GM12873 (cell line): ENCODE results near the gene WNT7B.
A peak's percentile ranks its signal among the peaks of the same experiment; 100 is the strongest.

ENCODE experiments used
- TF ChIP-seq, protein P1 (sequence below): IDR thresholded peaks from 2 replicates; pipeline ENCODE4 v1.5.1; 2012; ENCODE audit warnings: low read depth, mild to moderate bottlenecking, moderate library complexity, low read length, control low read depth; ENCODE audit not compliant: insufficient read depth; ENCODE audit errors: missing control alignments

WNT7B gene

DNA sequence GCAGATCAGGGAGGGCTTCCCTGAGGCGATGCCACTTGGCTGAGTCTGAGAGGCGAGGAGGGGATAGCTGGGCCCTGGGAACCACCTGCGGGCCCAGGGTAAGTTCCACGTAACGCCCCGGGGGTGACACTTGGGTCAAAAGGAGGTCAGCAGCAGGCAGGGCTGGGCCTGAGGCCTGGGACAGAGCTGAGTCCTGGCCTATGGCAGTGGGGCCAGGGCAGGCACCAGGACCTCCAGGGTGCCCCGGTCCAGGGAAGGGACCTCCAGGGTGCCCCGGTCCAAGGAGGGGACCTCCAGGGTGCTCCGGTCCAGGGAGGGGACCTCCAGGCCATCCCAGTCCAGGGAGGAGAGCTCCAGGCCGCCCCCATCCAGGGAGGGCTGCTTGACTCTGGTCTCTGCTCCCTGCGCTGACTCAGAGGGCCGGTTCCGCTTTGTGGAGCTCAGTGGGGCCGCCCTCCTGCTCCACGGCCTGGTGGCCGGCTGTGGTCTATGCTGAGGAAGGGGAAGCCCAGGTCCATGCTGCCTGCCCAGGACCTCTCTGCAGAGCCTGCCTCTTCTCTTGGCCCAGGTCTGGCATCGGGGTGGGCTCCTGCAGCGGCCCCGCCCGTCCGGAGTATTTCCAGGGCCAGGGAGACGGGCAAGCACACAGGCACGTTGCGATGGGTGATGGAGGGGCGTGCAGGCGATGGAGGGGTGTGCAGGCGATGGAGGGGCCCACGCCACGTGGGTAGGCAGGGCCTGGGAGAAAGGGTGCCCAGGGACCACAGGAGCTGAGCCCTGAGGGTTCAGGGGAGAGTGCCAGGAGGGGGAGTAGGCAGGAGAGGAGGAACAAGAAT is 19.5 kb upstream of the WNT7B start:
- TF ChIP-seq, protein P1, sequence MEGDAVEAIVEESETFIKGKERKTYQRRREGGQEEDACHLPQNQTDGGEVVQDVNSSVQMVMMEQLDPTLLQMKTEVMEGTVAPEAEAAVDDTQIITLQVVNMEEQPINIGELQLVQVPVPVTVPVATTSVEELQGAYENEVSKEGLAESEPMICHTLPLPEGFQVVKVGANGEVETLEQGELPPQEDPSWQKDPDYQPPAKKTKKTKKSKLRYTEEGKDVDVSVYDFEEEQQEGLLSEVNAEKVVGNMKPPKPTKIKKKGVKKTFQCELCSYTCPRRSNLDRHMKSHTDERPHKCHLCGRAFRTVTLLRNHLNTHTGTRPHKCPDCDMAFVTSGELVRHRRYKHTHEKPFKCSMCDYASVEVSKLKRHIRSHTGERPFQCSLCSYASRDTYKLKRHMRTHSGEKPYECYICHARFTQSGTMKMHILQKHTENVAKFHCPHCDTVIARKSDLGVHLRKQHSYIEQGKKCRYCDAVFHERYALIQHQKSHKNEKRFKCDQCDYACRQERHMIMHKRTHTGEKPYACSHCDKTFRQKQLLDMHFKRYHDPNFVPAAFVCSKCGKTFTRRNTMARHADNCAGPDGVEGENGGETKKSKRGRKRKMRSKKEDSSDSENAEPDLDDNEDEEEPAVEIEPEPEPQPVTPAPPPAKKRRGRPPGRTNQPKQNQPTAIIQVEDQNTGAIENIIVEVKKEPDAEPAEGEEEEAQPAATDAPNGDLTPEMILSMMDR: no peak

DNA sequence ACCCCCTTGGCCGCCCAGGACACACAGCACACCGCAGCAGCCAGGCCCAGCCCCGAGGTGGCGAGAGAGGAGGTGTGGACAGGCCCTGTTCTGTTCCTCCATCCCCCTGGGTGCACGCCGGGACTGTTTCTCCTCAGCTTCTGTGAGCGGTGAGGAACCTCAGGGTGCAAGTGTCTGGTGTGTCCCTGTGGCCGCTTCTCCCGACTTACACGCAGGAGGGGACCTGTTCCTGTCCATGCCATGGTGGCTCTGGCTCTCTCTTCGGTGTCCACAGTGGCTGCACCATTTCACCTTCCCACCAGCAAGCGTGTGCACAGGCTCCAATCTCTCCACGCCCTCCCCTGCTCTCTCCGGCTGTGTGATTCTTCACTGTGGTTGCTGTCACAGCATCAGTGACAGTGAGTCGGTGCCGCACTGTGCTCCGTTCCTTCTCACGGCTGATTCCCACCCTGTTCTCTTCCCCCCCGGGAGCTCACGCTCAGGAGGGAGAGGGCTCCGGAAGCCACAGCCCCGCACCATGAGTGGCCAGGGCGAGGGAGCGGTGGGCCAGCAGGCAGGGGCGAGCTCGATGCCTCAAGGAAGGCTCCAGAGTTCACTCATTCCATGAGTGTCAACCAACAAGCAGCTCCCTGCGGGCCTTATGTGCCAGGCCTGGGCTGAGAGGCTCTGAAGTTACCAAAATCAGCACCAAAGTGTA is 18.6 kb upstream of the WNT7B start:
- TF ChIP-seq, protein P1: no peak

DNA sequence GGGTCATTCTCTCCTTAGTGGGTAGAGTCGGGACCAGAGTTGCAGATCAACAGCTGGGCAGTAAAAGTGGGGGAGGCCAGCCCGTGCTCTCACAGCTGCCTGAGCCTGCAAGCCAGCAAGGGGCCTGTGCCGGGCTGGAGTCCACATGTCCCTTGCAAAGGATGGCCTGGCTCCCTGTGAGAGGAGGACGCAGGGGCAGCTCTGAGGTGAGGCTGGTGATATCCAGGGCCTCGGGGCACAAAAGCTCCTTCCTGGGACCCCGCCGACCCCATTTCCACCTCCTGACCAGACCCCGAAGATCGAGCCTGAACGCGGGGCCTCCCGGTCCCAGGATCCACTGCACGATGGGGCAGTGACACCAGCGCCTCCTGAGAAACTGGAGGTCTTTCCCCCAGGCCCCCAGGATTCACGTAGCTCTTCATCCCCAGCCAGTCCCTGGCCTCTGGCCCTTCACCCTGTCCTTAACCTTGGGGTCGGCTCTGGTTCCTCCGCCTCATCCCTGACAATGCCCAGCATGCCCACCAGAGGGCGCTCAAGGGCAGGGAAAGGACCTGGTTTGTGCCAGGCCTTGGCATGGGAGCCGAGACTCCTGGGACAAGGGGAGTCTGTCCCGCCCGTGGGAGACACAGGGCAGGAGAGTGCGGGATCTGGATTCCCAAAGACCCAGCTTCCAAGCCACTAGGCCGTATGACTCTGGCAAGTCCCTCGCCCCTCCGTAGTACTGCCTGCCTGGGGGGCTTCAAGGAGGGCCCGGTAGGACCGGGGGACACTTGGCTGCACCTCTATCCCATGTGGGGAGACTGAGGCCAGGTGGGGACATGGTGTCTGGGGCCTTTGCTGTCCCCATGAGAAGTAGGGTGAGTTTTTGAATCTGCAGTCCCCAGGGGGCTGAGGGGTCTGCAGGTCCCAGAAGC is 17.8 kb upstream of the WNT7B start:
- TF ChIP-seq, protein P1: peak; percentile 97

DNA sequence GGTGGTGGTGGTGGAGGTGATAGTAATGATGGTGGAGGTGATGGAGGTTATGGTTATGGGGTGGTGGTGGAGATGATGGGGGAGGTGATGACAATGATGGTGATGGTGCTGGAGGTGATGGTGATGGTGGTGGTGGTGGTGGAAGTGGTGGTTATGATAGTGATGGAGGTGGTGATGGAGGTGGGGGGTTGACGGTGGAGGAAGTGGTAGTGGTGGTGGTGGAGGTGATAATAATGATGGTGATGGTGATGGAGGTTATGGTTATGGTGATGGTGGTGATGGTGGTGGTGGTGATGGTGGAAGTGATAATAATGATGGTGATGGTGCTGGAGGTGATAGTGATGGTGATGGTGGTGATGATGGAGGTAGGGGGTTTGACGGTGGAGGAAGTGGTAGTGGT is 16.9 kb upstream of the WNT7B start:
- TF ChIP-seq, protein P1: no peak

DNA sequence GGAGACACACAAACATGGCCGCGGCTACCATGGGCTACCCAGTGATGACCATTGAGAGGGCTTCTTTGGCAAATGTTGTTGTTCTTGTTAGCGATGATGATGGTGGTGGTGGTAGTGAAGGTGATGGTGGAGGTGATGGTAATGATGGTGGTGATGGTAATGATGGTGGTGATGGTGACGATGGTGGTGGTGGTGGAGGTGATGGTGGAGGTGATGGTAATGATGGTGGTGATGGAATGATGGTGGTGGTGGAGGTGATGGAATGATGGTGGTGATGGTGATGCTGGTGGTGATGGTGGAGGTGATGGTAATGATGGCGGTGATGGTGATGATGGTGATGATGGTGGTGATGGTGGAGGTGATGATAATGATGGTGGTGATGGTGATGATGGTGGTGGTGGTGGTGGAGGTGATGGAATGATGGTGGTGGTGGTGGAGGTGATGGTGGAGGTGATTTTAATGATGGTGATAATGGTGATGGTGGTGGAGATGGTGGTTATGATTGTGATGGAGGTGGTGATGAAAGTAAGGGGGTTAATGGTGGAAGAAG is 16.3 kb upstream of the WNT7B start:
- TF ChIP-seq, protein P1: no peak

DNA sequence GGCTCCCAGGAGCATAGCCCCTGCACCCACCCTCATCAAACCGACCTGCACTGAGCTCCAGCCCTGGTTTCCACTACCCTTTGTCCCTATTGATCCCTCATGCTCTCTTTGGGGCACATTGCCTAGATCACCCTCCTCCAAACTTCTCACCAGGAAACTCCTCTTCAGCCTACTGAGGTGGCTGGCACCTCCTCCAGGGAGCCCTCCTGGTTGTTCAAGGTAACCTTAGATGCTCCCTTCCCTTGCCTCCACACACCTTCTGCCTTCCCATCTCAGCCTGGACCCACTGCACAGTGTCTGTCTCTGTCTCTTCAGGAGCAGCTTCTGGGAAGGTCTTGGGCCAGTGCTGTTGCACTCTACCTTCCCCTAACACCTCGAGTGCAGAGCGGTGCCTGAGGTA is 15.8 kb upstream of the WNT7B start:
- TF ChIP-seq, protein P1: no peak
